Colonic mucosa (tissue), 4 donors: ENCODE results near the gene HOXD10. TPM values are rescaled to one million over a fixed set of nuclear protein-coding genes. Genes with fewer than 3 reads are reported as not detected.
A peak's percentile ranks its signal among the peaks of the same experiment; 100 is the strongest.

ENCODE experiments used
- DNase-seq: peaks from one replicate; pipeline ENCODE4 v3.0.0-alpha.2; 2020
- H3K27ac ChIP-seq: fragments of 200-600 bp; one replicate; pipeline ENCODE4 v1.8.0; 2021
- H3K27me3 ChIP-seq: fragments of 200-600 bp; one replicate; pipeline ENCODE4 v1.8.0; 2021
- H3K36me3 ChIP-seq: fragments of 200-600 bp; one replicate; pipeline ENCODE4 v1.8.0; 2021
- H3K4me1 ChIP-seq: fragments of 200-600 bp; one replicate; pipeline ENCODE4 v1.8.0; 2021; ENCODE audit warnings: mild to moderate bottlenecking
- H3K4me3 ChIP-seq: fragments of 200-600 bp; one replicate; pipeline ENCODE4 v1.8.0; 2021
- H3K9ac ChIP-seq, 2 donors: one replicate each; pipeline ENCODE4 v1.7.0; 2013; ENCODE audit warnings: control low read depth in 2 of 2, low read depth in 2 of 2, low read length in 2 of 2
- H3K9me3 ChIP-seq: fragments of 200-600 bp; one replicate; pipeline ENCODE4 v1.8.0; 2021
- intact Hi-C: fragments of 100-400 bp; cut with DNase I; formaldehyde crosslinking; loops from one replicate; pipeline ENCODE4 v1.14.1; 2022
- total RNA-seq, 2 donors: library from RNA; stranded (reverse); fragmentation: NEBNext Ultra II Directional in 1 of 2; extraction: Animal tissue kit (Norgen Biotek cat#: 25700) in 1 of 2; gene quantifications; one replicate each; pipeline ENCODE4 v1.2.1, GENCODE V29; 2021
- TF ChIP-seq, protein P1 (sequence below): fragments of 200-600 bp; IDR thresholded peaks from one replicate; pipeline ENCODE4 v1.8.0; 2022; ENCODE audit warnings: antibody characterized with exemption, mild to moderate bottlenecking
- donor health status: healthy.
- donor health status: DM: no; HTN: no; CAD: no.
- donor health status: DM: no; HTN: no; CAD: no.

HOXD10 gene
- total RNA-seq, 2 donors from 2014 or later = 0.32 to 1.9 TPM

DNA sequence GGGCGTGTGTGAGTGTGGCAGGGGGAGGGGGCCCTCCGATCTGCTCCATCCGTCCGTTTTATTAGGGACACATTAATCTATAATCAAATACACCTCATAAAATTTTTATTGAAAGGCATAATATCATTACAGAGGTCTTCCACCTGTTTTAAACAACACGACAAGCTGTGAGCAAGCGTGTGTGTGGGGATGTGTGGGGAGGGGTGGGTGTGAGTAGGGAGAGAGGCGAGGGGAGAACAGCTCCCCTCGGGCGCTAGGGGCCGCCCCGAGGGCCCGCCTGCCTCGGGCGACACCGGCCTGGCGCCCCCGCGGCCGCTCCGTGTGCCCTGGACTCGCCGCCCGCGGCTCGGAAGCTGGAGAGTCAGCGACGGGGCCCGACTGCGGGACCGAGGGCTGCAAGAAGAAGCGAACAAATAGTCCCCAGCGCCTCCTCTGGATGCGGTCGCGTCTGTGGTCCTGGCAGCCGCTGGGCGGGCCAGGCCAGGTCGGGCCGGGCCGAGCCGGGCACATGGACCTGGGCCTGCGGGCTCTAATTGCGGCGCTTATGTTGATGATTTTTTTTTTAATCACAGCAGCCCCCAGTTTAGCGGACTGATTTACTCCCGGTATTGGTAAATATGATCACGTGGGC lies 5.6 kb downstream of the HOXD10 start:
- TF ChIP-seq, protein P1, sequence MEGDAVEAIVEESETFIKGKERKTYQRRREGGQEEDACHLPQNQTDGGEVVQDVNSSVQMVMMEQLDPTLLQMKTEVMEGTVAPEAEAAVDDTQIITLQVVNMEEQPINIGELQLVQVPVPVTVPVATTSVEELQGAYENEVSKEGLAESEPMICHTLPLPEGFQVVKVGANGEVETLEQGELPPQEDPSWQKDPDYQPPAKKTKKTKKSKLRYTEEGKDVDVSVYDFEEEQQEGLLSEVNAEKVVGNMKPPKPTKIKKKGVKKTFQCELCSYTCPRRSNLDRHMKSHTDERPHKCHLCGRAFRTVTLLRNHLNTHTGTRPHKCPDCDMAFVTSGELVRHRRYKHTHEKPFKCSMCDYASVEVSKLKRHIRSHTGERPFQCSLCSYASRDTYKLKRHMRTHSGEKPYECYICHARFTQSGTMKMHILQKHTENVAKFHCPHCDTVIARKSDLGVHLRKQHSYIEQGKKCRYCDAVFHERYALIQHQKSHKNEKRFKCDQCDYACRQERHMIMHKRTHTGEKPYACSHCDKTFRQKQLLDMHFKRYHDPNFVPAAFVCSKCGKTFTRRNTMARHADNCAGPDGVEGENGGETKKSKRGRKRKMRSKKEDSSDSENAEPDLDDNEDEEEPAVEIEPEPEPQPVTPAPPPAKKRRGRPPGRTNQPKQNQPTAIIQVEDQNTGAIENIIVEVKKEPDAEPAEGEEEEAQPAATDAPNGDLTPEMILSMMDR = no peak
- H3K9ac ChIP-seq = peak overlapping the region in 1 of 2 donors; percentile 70
- intact Hi-C loops = loop anchor here (10.0 kb wide), 2 partner anchors 693 to 1023 kb away; no protein-coding TSS in a partner anchor
- H3K27me3 ChIP-seq = peaks cover 74% of the 10 kb centered on the region
- no peaks in the 10 kb centered on the region for H3K4me1 ChIP-seq
- H3K27ac ChIP-seq = peak overlapping the region; percentile 37
- no peaks in the 10 kb centered on the region for H3K36me3 ChIP-seq
- no peaks in the 10 kb centered on the region for H3K9me3 ChIP-seq
- DNase-seq = no peak
- peak overlapping the region; percentile 57 for H3K4me3 ChIP-seq

DNA sequence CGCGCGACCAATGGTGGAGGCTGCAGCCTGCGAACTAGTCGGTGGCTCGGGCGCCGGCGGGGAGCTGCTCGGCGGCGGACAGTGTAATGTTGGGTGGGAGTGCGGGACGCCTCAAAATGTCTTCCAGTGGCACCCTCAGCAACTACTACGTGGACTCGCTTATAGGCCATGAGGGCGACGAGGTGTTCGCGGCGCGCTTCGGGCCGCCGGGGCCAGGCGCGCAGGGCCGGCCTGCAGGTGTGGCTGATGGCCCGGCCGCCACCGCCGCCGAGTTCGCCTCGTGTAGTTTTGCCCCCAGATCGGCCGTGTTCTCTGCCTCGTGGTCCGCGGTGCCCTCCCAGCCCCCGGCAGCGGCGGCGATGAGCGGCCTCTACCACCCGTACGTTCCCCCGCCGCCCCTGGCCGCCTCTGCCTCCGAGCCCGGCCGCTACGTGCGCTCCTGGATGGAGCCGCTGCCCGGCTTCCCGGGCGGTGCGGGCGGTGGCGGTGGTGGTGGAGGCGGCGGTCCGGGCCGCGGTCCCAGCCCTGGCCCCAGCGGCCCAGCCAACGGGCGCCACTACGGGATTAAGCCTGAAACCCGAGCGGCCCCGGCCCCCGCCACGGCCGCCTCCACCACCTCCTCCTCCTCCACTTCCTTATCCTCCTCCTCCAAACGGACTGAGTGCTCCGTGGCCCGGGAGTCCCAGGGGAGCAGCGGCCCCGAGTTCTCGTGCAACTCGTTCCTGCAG lies 6.3 kb downstream of the HOXD10 start, which contains the start of gene HOXD9:
Gene HOXD9, plus strand, starts transcription at position 37 of the 728 bp plus-strand sequence. Its CDS starts 50 bp downstream, at position 87.
- intact Hi-C loops = loop anchor here (10.0 kb wide), 2 partner anchors 692 to 1022 kb away; no protein-coding TSS in a partner anchor
- H3K27ac ChIP-seq = peak within 1 kb of the TSS; percentile 37
- DNase-seq = peak; percentile 81

DNA sequence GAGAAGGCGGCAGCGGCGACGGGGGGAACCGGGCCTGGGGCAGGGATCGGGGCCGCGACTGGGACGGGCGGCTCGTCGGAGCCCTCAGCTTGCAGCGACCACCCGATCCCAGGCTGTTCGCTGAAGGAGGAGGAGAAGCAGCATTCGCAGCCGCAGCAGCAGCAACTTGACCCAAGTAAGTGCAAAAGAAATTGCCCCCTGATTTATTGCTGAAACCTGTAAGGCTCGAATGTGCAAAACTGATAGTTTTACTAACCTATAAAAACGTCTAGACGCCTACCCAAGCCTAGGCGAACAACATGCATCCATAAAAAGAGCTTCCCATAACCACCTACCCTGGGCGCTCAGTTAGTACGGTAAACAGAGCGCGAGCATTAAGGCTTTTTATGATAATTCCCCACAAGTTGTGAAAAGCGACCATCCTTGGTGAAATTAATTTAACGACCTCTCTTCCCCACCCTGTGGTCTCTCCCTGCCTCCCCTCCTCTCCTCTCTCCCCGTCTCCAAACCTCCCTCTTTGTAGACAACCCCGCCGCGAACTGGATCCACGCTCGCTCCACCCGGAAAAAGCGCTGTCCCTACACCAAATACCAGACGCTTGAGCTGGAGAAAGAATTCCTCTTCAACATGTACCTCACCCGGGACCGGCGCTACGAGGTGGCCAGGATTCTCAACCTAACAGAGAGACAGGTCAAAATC lies 7.0 kb downstream of the HOXD10 start:
- no peaks in the 10 kb centered on the region for H3K36me3 ChIP-seq
- DNase-seq = no peak
- peak overlapping the region; percentile 57 for H3K4me3 ChIP-seq
- H3K27ac ChIP-seq = no peak overlapping the region
- TF ChIP-seq, protein P1 = no peak
- H3K27me3 ChIP-seq = peaks cover 69% of the 10 kb centered on the region
- H3K9me3 ChIP-seq = no peaks in the 10 kb centered on the region
- peak overlapping the region; percentile 44 to 70 for H3K9ac ChIP-seq
- intact Hi-C loops = loop anchor here (10.0 kb wide), 2 partner anchors 691 to 1021 kb away; no protein-coding TSS in a partner anchor
- H3K4me1 ChIP-seq = no peaks in the 10 kb centered on the region

More for the DNA sequence above, 6.3 kb downstream of the HOXD10 start, which contains the start of gene HOXD9:
- Histone ChIP-seq H3K9me3 (no peaks in the 10 kb centered on the region), H3K9ac (peak within 1 kb of the TSS; percentile 44 to 70), H3K36me3 (no peaks in the 10 kb centered on the region), H3K4me3 (peak within 1 kb of the TSS; percentile 57), H3K4me1 (no peaks in the 10 kb centered on the region), H3K27me3 (peaks cover 68% of the 10 kb centered on the region)
- TF ChIP-seq, protein P1 = no peak

DNA sequence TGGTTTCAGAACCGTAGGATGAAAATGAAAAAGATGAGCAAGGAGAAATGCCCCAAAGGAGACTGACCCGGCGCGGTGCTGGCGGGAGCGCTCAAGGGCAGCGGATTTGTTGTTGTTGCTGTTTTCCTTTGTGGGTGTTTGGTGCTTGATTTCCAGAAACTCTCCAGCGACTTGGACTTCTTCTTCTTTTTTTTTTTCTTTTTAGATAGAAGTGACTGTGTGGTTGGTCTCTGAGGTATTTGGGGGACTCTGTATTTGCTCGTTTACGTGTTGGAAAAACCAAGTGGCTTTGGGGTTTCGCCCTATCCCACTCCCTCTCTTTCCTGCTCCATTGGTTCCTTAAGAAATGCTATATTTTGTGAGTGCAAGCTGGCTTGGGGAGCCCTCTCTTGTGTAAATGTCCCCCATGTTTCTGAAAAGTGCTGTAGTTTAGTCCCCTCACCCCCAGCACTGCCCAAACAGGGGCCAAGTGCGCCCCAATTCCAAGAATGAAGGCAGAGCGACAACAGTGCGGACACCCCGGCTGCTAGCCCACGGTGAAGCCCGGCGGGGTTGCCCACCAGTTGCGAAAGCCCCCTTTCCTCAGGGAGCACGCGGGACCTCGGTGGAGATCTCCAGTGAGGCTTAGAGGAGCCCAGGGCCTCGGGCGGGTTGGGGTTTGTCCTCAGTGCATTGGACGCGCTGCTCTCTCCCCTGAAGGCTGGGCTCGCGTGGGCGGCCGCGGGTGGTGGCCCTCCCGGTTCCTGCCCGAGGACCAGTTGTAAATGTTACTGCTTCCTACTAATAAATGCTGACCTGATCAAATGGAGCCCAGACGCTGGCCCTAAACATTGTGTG lies 7.8 kb downstream of the HOXD10 start:
- peak overlapping the region in 1 of 2 donors; percentile 60 for H3K9ac ChIP-seq
- H3K27me3 ChIP-seq = peaks cover 75% of the 10 kb centered on the region
- no peaks in the 10 kb centered on the region for H3K4me1 ChIP-seq
- intact Hi-C loops = loop anchor here (10.0 kb wide), 2 partner anchors 690 to 1020 kb away; no protein-coding TSS in a partner anchor
- H3K9me3 ChIP-seq = no peaks in the 10 kb centered on the region
- H3K4me3 ChIP-seq = no peak overlapping the region
- TF ChIP-seq, protein P1 = no peak
- no peaks in the 10 kb centered on the region for H3K36me3 ChIP-seq
- H3K27ac ChIP-seq = no peak overlapping the region
- DNase-seq = no peak
